Hematopoietic multipotent progenitor cell treated with erythropoietin and hydrocortisone succinate and interleukin-3 and kit ligand, for 8 days (in vitro differentiated cells): ENCODE results near the gene SH3RF3.

Source experiments
- DNase-seq: peaks from one replicate; pipeline ENCODE4 v3.0.0-alpha.2; 2015

Gene SH3RF3

DNA sequence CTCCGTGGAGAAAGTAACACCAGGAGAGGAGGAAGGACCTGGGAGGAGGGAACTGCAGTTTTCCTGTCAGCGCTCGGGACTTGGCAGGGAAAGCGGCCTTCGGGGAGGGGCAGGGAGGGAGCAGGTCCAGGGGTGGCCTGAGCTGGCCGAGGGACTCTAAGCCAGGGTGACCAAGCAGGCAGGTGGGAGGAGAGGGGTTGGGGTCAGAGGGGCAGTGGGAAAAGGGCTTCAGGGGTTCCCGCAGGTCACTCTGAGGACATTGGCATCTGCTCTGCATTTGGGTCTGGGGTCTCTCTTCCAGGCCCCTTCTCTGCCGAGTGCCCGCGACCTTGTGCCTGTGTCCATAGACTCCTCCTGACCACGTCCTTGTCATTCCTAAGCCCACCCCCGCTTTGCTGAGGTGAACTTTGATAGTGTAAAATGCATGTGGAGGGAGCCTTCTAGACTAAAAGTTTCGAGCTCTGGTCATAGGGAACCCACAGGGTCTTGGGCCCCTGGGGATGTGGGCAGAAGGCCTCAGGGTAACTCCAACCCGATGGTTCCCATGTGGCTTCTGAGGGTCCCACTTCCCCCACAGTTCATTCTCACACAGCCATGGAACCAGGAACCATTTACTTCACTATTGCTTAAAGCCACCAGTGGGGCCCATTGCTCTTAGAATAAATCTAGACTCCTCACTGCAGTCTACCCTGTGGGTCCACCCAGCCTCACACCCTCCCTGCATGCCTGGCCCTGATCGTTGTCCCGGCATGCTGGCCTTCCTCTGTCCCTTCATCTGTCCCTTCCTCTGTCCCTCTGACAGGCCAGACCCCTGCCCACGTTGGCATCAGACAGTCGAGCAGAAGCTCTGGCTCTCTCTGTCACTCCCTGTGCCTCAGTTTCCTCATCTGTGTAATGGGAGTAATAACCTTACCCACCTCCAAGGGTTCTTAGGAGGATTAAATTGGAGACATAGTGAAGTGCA is 255.6 kb downstream of the SH3RF3 start:
- no peak for DNase-seq

- DNase-seq = no peak
These were observed 256.5 kb downstream of the SH3RF3 start for GRCh38 chr2:109385506-109385905.

DNA sequence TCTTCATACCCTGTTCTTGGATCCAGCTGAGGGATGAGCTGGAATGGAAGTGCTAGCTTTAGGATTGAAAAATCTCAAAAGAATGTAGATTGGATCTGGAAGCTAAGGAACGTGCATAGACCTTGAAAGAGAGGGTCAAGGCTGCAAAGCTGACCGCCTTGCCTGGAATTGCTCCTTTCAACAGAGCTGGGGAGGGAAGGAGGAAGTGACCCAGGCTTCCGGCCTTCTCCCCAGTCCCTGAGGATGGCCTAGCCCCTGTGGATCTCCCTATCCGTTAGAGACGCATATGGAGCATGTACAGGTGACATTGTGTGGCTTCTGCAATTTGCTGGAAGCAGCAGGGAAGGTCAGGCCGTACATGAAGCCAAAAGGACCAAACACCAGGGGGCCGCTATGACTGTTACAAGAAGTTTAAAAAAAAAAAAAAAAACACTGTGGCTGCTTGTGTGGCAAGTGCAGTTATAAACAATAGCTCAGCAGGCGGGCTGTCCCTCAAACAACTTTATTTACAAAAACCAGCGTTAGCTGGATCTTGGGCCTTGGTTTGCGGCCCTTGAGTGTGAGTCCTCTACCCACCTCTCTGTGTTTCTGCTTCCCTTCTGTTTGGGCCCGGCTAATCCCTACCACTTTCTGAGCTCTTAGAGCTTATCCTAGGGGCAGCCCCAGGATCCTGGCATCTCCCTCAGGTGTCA is 257.1 kb downstream of the SH3RF3 start:
- DNase-seq = no peak

- DNase-seq = no peak
These were observed 258.3 kb downstream of the SH3RF3 start for GRCh38 chr2:109387221-109387735.

- no peak for DNase-seq
These were observed 258.9 kb downstream of the SH3RF3 start for GRCh38 chr2:109387778-109388469.

- DNase-seq = no peak
These were observed 262.2 kb downstream of the SH3RF3 start for GRCh38 chr2:109391243-109391642.

- no peak for DNase-seq
These were observed 263.1 kb downstream of the SH3RF3 start for GRCh38 chr2:109392140-109392539.

GRCh38 chr2:109392816-109393661 is 264.0 kb downstream of the SH3RF3 start:
- DNase-seq = no peak

GRCh38 chr2:109393662-109393972 is 264.6 kb downstream of the SH3RF3 start:
- DNase-seq = no peak

DNA sequence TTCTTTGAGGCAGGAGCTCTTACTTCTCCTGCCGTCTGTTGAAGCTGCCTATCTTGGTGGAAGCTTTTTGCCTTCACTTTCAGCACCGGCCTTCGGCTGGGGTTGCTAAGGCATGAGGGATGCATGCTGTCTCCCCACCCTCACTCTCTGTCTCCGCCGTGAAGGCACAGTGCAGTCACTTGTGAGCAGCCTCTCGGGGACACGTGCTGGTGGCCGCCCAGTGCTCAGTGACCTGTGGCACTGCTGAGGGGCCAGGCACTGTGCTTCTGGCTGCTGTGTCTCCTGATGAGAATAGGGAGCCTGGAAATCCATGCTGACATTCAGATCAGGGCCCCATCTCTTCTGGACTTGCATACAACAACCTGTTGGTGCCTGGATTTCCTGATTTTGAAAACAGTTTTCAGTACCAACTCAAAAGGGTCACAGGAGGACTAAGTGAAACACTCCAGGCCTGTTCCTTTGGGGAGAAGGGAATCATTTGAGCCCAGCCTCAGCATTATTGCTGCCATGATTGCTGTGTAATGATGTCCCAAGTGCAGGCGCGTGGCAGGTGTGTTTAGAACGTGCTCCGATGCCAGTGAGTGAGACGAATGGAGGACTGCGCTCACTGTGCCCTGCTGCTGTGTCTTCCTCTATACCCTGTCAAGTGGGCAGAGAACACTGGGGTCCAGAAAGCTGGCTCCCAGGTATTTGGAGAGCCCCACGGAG is 266.6 kb downstream of the SH3RF3 start:
- DNase-seq = no peak

DNA sequence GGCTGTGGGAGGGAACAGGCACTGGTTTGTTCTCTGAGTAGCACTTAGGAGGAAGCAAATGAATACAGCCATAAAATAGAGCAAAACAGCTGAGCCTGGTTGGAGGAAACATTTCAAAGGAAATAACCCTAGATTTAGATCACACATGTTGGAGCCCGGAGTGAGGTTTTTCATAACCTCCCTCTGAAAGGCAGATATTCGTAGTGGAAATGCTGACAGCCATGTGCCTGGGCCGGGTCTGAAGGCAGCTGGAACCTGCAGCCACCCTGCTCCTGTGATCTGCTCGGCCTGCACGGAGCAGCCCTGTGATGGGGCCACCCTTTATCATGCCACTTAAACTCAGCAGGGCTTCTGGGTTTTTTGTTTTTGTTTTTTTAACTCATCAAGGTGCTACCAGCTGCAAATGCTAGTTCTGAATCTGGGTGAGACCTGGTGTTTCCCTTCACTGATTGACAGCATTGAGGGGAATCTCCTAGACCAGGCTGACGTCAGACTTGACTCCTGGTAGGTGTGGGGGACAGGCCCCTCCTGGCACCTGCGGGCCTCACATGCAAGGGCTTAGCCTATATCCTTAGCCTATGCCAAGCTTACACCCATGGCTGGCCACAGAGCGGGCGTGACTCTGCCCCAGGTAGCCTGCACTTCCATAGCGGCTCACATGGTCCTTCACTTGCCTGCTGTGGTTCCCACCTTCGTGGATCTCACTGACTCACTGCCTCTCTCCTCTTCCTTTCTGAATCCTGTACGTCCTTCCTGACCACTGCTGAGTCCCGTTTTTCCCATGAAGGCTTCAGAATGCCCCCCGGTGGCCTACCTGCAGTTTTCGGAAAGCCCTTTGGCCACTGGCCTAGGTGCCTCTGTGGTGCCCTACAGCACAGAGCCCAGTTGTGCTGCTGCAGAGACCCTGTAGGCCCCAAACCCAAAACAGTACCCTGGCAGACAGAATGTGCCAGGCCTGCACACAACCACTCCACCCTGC is 267.5 kb downstream of the SH3RF3 start:
- no peak for DNase-seq

DNA sequence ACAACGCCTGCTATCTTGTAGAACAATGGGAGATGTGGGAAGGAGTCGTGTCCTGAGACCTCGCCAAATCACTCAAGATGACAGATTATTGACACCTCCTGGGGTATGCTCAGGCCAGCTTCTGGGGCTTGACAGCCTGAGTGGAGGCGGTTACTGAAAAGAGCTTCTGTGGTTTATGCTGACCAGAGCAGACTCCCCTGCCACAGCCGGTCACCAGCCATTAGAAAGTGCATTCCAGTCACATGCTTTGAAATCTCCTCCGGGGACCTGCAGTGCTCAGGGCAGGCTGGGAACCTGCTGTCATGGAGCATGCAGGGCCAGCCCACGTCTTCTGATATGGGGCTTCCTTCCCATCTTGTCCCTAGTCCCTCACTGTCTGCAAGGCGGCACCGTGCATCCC is 268.9 kb downstream of the SH3RF3 start:
- DNase-seq = no peak

DNA sequence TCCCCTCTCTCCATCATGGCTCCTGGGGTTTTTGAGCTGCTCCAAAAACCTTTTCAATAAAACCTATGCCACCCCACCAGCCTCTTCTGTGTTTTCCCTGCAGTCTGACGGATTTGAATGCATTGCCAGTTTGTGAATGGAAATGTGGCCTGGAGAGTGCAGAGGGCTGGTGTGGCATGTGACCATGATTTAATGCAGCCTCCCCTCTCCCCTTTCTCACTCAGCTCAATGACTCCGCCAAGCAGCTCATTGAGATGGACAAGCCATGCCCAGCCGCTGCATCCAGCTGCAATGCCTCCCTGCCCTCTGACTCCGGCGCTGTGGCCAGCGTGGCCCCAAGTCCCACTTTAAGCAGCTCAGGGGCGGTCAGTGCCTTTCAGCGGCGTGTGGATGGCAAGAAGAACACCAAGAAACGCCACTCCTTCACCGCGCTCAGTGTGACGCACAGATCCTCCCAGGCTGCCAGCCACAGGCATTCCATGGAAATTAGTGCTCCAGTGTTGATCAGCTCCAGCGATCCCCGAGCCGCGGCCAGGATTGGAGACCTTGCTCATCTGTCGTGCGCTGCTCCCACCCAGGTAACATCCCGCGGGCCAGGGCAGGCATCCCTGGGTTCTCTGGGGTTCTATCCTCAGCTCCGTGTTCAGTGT is 269.5 kb downstream of the SH3RF3 start:
- no peak for DNase-seq

DNA sequence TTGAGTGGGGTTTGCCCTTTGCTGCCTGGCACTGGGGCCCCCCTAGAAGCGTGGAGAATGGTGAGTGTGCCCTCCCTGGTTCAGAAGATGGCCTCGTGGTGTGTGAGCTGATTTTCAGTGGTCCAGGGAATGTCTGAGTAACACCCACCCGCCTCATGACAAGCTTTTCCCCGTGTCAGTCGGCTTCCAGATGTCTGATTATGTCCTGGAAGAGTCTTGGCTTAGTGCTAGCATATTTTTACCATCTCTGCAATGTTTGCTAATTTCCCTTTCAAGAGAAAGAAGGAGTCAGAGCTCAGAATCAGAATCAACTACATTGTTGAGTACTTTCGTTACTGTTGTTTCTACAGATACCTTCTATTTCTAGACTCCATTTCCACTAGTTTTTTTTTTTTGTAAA is 270.1 kb downstream of the SH3RF3 start:
- DNase-seq = no peak

GRCh38 chr2:109400102-109400501 is 271.1 kb downstream of the SH3RF3 start:
- no peak for DNase-seq

DNA sequence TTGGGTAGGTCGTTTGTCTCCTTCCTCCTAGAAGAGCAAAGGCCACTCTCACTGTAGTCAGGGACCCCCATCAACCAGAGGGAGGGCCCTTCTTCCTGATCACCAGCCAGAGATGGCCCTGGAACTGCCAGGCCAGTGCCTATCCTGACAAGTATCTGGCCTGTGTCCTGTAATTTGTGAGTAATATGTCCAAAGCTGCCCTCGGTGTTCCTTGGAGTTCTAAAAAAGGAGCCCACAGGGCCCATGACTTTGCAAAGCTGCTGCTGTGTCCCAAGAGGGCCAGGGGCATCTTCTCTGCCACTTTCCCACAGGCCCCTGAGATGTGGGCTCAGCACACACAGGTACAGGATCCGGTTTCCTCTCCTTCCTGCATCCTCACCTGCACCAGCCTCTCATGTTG is 272.4 kb downstream of the SH3RF3 start:
- DNase-seq = no peak

DNA sequence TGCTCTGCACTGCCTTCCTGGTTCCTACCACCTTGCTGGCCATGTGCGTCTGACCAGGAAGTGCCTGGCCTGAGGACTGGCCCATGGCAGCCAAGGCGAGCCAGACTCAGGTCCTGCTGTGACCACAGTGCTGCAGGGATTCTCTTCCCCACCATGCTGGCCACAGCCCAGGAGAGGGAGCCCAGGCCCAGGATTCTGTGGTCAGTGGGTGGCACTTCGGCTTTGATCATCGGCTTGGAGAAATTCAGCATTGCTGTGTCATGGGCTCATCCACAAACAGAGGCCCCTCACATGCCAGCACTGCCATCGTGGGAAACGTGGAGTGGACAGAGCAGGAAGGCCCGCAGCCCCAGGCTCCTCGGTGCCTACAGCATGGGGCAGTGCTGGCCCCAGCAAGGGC is 273.2 kb downstream of the SH3RF3 start:
- DNase-seq = no peak

DNA sequence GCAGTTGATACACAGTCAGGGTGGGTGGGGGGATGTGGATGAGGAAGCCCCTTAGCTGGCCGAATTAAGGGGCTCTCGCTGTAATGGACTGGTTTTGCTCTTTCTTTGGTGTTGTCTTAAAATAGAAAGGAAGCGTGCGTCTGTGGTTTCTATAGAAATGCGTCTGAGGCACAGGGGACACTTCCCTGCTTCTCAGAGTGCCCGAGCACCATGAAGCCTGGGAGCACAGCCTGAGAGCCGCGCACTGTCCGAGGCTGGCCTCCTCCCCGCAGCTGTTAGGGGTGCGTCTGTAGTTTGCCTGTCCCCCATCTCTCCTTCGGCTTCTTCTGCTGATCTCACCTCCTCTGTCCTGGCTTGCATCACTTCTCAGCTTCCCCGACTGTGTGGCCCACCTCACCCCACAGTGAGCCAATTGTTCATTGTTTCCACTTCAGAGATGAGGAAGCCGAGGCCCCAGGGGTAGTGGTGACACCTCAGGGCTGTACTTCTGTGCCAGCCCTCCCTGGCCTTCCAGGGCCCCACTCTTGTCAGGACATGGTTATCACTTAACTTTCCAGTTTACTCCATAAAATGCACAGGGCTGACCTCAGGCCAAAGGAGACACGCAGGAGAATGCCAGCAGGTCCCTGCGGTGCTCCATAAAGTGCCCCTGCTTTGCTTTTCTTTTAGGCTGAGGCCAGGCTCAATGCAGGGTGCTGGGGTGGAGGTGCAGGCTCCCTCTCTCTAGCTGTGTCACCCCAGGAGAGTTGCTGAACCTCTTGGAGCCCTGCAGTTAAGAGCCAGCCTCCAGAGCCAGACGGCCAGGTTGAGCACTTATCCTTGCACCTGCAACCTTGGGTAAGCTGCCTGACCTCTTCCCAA is 274.2 kb downstream of the SH3RF3 start:
- no peak for DNase-seq

GRCh38 chr2:109403841-109404201 is 274.8 kb downstream of the SH3RF3 start:
- DNase-seq = no peak
